ENCODE data around the gene ABCB11. TPM values are rescaled to one million over a fixed set of nuclear protein-coding genes. Genes with fewer than 3 reads are reported as not detected.
"Not testable (repeated sequence)": the region's sequence is repeated elsewhere in the genome, so short reads cannot be mapped to it uniquely, and the experiment has no call there.

Gene ABCB11
- total RNA-seq, 1 experiment from 2014 or later = not detected

DNA sequence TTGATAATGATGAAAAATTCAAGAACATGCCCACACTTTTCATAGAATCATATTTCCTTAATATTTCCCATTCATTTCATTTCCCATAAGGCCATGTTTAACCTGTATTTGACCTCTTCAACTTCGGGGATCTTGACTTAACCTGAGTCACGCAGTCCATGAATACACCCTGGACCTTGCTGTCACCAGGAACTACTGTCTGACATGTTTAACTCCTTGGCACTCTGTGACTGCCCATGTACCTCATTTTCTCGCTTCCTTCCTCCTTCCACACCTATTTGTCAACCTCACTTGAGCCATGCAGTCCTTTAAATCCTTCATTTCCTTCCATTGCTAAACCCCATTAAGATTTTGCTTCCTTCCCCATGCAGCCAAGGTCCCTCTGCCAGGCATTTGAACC lies 16.3 kb downstream of the ABCB11 start:
- no peak for DNase-seq
- Histone ChIP-seq H4K20me1 (ENCODE audit: insufficient read depth) (no peaks in the 10 kb centered on the region), H3K9me2 (ENCODE audit: insufficient read depth) (no peaks in the 10 kb centered on the region), H3K4me2 (no peak overlapping the region), H3K9me3 (ENCODE audit: insufficient read depth, low read depth) (peaks cover 5% of the 10 kb centered on the region; the same call in 1 of the 2 replicates), H3K79me2 (ENCODE audit: low read depth) (no peaks in the 10 kb centered on the region), H3K27ac (no peak overlapping the region), H3F3A (ENCODE audit: insufficient read depth, low read depth) (peaks cover 6% of the 10 kb centered on the region; the same call in 1 of the 2 replicates), H2AFZ (no peak overlapping the region), H3K27me3 (ENCODE audit: insufficient read depth, low read depth) (no peaks in the 10 kb centered on the region), H3K4me3 (no peak overlapping the region), H3K36me3 (ENCODE audit: low read depth) (no peaks in the 10 kb centered on the region), H3K4me1 (replicated peaks; ENCODE audit: insufficient read depth) (peaks cover 17% of the 10 kb centered on the region)
- TF ChIP-seq, protein P1, sequence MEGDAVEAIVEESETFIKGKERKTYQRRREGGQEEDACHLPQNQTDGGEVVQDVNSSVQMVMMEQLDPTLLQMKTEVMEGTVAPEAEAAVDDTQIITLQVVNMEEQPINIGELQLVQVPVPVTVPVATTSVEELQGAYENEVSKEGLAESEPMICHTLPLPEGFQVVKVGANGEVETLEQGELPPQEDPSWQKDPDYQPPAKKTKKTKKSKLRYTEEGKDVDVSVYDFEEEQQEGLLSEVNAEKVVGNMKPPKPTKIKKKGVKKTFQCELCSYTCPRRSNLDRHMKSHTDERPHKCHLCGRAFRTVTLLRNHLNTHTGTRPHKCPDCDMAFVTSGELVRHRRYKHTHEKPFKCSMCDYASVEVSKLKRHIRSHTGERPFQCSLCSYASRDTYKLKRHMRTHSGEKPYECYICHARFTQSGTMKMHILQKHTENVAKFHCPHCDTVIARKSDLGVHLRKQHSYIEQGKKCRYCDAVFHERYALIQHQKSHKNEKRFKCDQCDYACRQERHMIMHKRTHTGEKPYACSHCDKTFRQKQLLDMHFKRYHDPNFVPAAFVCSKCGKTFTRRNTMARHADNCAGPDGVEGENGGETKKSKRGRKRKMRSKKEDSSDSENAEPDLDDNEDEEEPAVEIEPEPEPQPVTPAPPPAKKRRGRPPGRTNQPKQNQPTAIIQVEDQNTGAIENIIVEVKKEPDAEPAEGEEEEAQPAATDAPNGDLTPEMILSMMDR (conservative IDR thresholded peaks at IDR 0.05) = no peak
- TF ChIP-seq EZH2 (IDR thresholded peaks at IDR 0.05; ENCODE audit: low read depth) = no peak
- no TSS peak for BruUV-seq (replicated peaks)
- intact Hi-C loops (cut with micrococcal nuclease; ENCODE audit: unreplicated experiment) = loop anchor here (5.0 kb wide), 1 partner anchor 83 kb away; no protein-coding TSS in a partner anchor
- CTCF ChIA-PET = no interaction called here
- POLR2A ChIA-PET (ENCODE audit: unreplicated experiment) = interaction anchor here (0.7 kb wide), 1 partner anchor 49 kb away, joined by 3 read pairs; no protein-coding TSS in a partner anchor

- H3K4me3 ChIP-seq = no peak overlapping the region
- no peaks in the 10 kb centered on the region for H3K27me3 ChIP-seq (ENCODE audit: insufficient read depth, low read depth)
- CTCF ChIA-PET = no interaction called here
- TF ChIP-seq EZH2 (IDR thresholded peaks at IDR 0.05; ENCODE audit: low read depth) = no peak
- TF ChIP-seq, protein P1 (conservative IDR thresholded peaks at IDR 0.05) = no peak
- no peaks in the 10 kb centered on the region for H4K20me1 ChIP-seq (ENCODE audit: insufficient read depth)
- POLR2A ChIA-PET (ENCODE audit: unreplicated experiment) = no interaction called here
- peaks cover 5% of the 10 kb centered on the region; the same call in 1 of the 2 replicates for H3K9me3 ChIP-seq (ENCODE audit: insufficient read depth, low read depth)
- H3K36me3 ChIP-seq (ENCODE audit: low read depth) = no peaks in the 10 kb centered on the region
- no peaks in the 10 kb centered on the region for H3K79me2 ChIP-seq (ENCODE audit: low read depth)
- BruUV-seq (replicated peaks) = no TSS peak
- intact Hi-C loops (cut with micrococcal nuclease; ENCODE audit: unreplicated experiment) = loop anchor here (5.0 kb wide), 1 partner anchor 84 kb away; no protein-coding TSS in a partner anchor
- H3F3A ChIP-seq (ENCODE audit: insufficient read depth, low read depth) = peaks cover 6% of the 10 kb centered on the region; the same call in 1 of the 2 replicates
- DNase-seq = no peak
- no peak overlapping the region for H3K4me2 ChIP-seq
- no peak overlapping the region for H3K27ac ChIP-seq
- H2AFZ ChIP-seq = no peak overlapping the region
- peaks cover 17% of the 10 kb centered on the region for H3K4me1 ChIP-seq (replicated peaks; ENCODE audit: insufficient read depth)
- no peaks in the 10 kb centered on the region for H3K9me2 ChIP-seq (ENCODE audit: insufficient read depth)
Observed at GRCh38 chr2:169013628-169014026, 17.5 kb downstream of the ABCB11 start.

DNA sequence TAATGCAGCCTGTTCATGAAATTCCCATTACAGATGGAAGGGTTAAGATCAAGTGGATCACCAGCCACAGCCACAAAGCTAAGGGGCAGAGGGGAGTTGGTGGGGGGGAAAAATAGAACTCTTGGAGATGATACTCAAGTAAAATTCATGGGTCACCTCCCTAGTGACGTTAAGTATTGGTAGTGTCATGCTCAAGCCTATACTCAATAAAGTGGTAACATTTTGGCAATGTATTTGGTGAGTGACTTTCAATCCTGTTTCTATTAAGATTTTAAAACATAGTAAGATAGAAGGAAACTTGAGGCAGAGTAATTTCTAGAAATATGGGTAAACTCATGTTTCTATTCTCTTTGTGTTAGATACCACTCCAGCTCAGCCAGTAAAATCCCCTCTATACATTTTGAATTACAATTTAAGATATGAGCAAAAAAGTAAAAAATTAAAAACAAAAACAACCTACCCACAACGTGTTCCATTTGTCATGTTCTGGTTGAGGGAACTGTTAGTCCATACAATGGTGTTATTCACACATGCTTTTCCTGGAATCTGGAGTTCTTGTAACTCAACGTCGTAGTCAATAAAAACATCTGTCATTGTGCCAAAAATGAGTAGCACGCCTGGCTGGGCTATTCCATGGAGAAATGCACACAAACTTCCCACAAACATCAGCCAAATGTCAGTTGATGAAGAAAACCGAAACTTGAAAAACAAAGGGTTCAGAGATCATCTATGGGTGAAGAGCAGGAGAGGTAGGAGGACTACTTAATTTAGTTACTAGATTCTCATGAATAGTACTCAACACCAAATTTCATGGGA lies 18.1 kb downstream of the ABCB11 start:
- Histone ChIP-seq H3K9me3 (ENCODE audit: insufficient read depth, low read depth) (peaks cover 5% of the 10 kb centered on the region; the same call in 1 of the 2 replicates), H3K79me2 (ENCODE audit: low read depth) (no peaks in the 10 kb centered on the region), H3K4me2 (0 out of 2 replicates have a peak overlapping the region, but pooled peaks have one; percentile 39), H3K9me2 (ENCODE audit: insufficient read depth) (no peaks in the 10 kb centered on the region), H3F3A (ENCODE audit: insufficient read depth, low read depth) (peaks cover 6% of the 10 kb centered on the region; the same call in 1 of the 2 replicates), H2AFZ (0 out of 2 replicates have a peak overlapping the region, but pooled peaks have one; percentile 39), H3K27ac (peak overlapping the region; percentile 81), H3K4me3 (no peak overlapping the region), H3K4me1 (replicated peaks; ENCODE audit: insufficient read depth) (peaks cover 17% of the 10 kb centered on the region), H4K20me1 (ENCODE audit: insufficient read depth) (no peaks in the 10 kb centered on the region), H3K36me3 (ENCODE audit: low read depth) (no peaks in the 10 kb centered on the region), H3K27me3 (ENCODE audit: insufficient read depth, low read depth) (no peaks in the 10 kb centered on the region)
- intact Hi-C loops (cut with micrococcal nuclease; ENCODE audit: unreplicated experiment) = loop anchor here (1.0 to 5.0 kb wide), 3 partner anchors 25 to 84 kb away; no protein-coding TSS in a partner anchor
- BruUV-seq (replicated peaks) = no TSS peak
- no peak for DNase-seq
- TF ChIP-seq EZH2 (IDR thresholded peaks at IDR 0.05; ENCODE audit: low read depth) = no peak
- TF ChIP-seq, protein P1 (conservative IDR thresholded peaks at IDR 0.05) = no peak
- ChIA-PET POLR2A (ENCODE audit: unreplicated experiment) (no interaction called here), CTCF (interaction anchor here (0.6 kb wide), 1 partner anchor 51 kb away, joined by 6 read pairs; no protein-coding TSS in a partner anchor)

GRCh38 chr2:169012191-169012792 lies 18.8 kb downstream of the ABCB11 start:
- POLR2A ChIA-PET (ENCODE audit: unreplicated experiment); H3K36me3 ChIP-seq (ENCODE audit: low read depth); H4K20me1 ChIP-seq (ENCODE audit: insufficient read depth); H3K4me3 ChIP-seq; H3F3A ChIP-seq (ENCODE audit: insufficient read depth, low read depth); H3K9me2 ChIP-seq (ENCODE audit: insufficient read depth); H3K9me3 ChIP-seq (ENCODE audit: insufficient read depth, low read depth); BruUV-seq (replicated peaks); H3K79me2 ChIP-seq (ENCODE audit: low read depth); H3K27me3 ChIP-seq (ENCODE audit: insufficient read depth, low read depth): not testable (repeated sequence)
- Histone ChIP-seq H3K4me2 (peak overlapping the region; percentile 39; the same call in 1 of the 2 replicates), H2AFZ (peak overlapping the region; percentile 39; the same call in 1 of the 2 replicates), H3K4me1 (replicated peaks; ENCODE audit: insufficient read depth) (peaks cover 17% of the 10 kb centered on the region), H3K27ac (peak overlapping the region; percentile 81)
- CTCF ChIA-PET = interaction anchor here (0.6 kb wide), 1 partner anchor 51 kb away, joined by 6 read pairs; no protein-coding TSS in a partner anchor
- peak; percentile 62 to 95 for DNase-seq
- intact Hi-C loops (cut with micrococcal nuclease; ENCODE audit: unreplicated experiment) = loop anchor here (1.0 to 5.0 kb wide), 3 partner anchors 26 to 85 kb away; no protein-coding TSS in a partner anchor
